ENCODE data around the gene BDKRB2.

Gene BDKRB2

DNA sequence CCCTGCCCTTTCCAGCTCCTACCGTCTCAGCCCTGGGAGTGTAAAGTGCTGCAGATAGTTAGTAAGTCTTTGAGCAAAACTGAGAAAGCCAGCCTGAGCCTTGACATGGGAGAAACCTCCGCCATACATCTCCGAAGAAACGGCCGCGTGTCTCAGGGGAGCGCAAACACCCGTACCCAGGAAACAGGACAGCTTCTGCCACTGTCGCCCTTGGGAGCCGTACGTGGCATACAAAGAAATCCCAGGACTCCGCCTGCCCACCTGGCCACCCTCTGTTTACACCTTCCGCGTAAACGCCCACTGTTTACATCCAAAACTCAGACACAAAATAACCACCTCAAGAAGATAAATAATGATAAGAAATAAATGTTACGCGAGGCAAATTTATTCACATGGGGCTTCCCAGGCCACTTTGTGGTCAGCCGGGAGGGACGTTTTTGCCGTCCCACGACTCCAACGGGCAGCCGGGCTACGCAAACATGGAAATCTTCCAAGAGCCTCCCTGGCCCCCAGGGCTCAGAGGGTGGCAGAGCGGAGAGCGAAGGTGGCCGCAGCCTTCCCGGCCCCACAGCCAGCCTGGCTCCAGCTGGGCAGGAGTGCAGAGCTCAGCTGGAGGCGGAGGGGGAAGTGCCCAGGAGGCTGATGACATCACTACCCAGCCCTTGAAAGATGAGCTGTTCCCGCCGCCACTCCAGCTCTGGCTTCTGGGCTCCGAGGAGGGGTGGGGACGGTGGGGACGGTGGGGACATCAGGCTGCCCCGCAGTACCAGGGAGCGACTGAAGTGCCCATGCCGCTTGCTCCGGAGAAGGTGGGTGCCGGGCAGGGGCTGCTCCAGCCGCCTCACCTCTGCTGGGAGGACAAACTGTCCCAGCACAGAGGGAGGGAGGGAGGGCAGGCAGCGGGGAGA, at the start of gene BDKRB2:
BDKRB2 (plus strand) TSS at position 689 of the 908 bp plus-strand sequence. CDS start 32,269 bp downstream, outside the sequence.
- DNase-seq = peak; percentile 26

DNA sequence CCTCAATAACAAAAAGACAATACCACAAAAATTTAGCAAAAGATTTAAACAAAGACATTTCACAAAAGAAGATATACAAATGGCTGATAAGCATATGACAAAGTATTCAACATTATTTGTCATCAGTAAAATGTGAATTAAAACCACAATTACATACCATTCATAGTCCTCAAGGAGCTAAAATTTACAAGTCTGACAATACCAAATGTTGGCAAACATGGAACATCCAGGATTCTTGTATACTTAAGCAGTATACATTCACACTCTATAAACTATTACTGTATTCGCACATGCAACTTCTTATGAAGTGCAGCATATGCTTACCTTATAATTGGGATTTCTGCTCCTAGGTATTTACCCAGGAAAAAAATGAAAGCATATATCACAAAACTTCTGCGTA, 49.7 kb upstream of the BDKRB2 start:
- DNase-seq = no peak

- no peak for DNase-seq
These were observed 47.6 kb upstream of the BDKRB2 start for GRCh38 chr14:96156804-96157760.

GRCh38 chr14:96158735-96159134, 45.9 kb upstream of the BDKRB2 start:
- DNase-seq = no peak

DNA sequence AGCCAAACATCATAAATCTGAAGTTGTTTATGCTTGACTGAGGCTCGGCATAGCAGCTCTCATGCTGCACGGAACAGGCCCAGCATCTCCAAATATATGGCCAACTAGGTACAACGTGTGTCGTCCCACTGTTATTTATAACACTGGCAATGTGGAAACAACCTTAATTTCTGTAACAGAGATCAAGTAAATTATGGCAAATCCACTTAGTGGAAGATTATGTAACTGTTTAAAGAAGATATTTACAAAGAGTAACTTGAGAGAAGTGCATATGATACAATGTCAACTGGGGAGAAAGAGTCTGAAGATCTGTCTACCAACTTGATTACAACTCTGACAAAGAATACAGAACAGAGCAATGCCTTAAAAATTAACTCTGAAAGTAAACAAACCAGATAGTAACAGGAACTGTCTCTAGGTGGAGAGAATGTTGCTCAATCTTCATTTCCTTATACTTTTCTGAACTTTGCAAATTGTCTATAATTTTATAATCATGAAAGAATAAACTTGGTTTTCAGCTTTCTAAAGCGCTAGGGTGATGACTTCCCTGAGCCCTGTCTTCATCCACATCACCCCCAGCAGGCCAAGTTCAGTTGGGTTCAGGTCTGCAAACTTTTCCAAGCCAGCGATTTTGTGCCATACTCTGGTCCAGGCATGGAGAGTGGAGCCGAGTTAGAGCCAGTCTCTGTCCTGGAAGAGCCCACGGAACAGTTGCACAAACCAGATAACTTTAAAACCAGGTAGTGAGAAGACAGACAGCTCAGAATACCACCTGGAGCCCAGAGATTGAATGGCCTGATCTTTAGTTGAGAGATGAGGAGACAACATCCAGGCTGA, 44.3 kb upstream of the BDKRB2 start:
- no peak for DNase-seq

DNA sequence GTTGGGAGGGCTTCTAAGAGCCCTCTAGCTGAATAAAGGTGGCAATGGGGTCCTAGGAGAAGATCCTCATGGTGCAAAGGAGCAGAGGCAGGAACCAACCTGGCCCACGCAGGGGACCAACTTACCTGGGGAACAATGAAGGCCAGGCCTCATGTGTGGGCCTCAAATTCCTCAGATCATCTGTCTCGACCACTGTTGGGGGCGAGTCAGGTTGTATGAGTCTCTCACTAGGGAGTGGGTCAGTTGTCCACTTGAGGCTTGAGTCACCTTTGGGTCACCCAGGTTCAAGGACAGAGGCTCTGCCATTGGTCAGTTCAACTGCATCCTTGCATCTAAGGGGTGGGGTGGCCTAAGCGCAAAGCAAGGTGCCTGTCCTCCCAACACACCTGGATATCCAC, 43.7 kb upstream of the BDKRB2 start:
- DNase-seq = no peak

DNA sequence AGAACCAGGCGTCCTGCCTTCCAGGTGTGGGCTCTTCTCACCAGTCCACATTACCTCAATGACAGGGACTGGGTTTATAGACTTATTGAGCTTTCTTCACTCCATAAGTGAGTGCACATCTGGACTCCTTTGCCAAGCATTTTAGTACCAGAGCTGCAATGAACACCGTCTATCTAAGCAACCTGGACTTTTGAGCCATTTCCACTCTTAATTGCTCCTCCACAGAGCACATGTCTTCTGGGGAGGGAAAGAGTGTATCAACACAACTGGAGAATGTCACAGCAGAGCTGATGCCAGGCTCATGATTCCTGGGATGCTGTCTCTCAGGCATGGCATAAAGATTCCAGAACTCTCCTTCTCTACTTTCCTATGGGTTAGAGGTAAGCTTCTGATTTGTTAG, 43.0 kb upstream of the BDKRB2 start:
- no peak for DNase-seq

GRCh38 chr14:96162265-96162664, 42.4 kb upstream of the BDKRB2 start:
- no peak for DNase-seq

- DNase-seq = no peak
These were observed 41.9 kb upstream of the BDKRB2 start for GRCh38 chr14:96162741-96163140.

DNA sequence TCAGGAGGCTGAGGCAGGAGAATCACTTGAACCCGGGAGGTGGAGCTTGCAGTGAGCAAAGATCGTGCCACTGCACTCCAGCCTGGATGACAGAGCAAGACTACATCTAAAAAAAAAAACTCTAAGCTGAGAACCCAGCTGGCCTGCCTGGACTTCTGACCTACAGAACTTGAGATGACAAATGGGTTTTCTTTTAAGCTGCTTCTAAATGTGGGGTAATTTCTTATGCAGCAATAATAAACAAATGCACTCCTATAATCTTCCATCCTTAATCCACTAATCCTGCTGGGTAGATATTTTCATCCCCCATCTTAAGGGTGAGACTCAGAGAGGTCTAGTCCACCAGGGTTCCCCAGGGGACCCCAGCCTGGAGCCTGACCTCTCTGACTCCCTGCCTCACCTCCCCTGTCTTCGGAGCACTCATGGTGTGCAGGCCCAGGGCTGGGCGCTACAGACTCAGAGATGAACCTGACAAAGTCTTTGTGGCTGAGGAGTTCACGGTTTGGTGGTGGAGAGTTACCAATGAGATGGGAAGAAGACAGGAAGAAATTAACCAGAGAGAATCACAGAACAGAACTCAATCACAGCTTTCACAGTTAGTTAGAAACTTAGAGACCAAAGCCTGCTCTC, 39.7 kb upstream of the BDKRB2 start:
- no peak for DNase-seq

- no peak for DNase-seq
These were observed 38.9 kb upstream of the BDKRB2 start for GRCh38 chr14:96165493-96166436.

DNA sequence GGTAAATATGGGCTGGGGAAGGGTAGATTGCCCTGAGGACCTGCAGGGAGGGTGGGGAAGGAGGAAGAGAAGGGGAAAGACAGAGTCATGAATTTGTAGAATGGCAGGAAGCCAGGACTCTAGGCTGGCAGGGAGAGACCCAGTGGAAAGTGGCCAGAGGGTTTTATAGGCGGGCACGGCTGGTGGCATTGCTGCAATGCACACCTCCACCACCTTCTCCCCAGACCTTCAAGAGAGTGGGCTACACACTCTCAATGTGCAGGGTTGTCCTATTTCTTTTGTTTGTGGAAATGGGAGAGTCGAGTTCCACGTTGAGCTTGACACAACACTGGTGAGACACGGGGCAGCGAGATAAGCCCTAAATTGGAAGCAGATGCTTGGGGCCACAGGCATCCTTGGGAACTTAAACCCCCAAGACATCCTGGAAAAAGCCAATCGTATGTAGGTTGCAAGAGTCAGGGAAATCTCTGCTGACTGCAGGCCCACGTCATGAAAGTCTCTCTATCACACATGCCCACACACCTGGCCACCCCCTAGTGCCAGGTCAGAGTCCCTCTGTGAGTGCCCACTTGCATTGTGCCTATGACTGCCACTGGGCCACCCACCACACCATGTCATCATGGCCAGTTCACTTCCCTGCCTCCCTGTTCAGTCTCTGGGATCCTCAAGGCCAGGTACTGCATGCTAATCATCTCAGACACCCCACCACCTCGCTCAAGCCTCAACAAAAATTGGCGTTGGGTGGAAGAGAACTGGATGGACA, 38.0 kb upstream of the BDKRB2 start:
- DNase-seq = no peak

DNA sequence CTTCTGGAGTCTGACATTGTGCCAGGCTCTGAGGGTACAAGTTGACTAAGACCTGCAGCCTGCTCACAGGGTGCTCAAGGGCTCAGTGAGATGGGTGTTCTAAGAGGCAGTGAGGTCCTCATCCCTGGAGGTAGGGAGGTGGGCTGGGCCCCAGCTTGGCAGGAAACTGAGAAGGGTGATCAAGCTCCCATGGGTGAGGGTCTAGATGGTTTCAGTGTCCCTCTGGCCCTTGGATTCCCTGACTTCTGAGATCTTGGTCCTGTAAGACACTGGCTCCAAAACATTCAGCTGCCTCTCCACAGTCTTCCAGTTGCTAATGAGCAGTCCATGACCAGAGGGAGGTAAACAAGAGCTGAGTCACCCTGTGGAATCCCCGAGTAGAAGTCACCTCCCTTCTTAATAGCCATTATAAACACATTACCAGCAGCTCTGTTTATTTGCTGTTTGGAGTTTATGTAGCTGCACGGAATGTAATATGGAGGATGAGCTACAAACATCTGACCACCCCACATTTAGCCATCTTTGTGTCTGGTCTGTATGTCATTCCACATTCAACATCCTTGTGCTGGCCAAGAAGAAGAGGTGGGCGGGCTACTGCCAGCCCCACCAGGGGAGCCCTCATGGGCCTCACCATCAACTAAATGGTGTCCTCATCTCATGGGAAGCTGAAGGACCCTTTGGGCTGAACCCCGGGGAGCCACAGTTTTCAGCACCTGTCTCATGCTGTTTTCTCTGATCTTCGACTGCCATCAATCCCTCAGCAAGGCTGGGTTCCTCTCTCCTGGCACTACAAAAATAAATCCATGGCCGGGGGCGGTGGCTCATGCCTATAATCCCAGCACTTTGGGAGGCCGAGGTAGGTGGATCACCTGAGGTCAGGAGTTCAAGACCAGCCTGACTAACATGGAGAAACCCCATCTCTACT, 37.2 kb upstream of the BDKRB2 start:
- no peak for DNase-seq

DNA sequence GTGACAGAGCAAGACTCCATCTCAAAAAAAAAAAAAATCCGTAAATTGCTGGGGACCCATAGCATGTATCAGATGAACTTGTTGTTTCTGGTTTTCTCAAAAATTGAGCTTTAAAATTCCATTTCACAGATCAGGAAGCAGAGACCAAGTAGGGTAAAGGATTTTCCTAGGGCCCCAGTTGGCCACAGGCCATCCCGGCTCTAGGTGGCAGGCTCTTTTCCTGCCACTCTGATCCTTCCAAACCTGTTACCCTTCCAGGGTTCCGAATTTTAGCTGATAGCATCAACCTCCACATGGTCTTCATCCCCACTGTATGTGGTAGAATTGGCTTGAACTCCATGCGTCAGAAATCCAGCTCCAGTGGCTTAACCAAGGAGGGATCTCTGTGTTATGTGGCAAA, 36.1 kb upstream of the BDKRB2 start:
- no peak for DNase-seq

GRCh38 chr14:96170961-96171592, 33.6 kb upstream of the BDKRB2 start:
- no peak for DNase-seq

GRCh38 chr14:96173636-96174475, 30.8 kb upstream of the BDKRB2 start:
- DNase-seq = no peak

DNA sequence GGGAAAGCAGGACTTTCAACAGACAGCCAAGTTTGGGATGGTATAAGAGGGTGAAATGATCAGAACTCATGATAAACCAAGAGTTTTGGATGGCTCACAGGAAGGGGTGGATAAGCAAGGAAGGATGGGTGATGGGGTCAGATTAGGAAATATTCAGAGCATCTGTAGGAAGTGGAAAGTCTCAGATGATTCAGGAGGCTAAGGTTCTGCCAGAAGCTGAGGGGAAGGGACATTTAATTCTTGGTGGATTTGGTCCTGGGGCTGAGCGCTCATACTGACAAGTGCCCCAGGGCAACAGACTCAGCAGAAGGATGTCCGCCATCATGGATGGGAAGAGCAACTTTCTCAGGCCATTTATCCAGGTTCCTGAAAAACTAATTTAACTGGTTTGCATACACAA, 28.4 kb upstream of the BDKRB2 start:
- DNase-seq = no peak

- DNase-seq = no peak
These were observed 27.8 kb upstream of the BDKRB2 start for GRCh38 chr14:96176811-96177211.

All from hematopoietic multipotent progenitor cell treated with erythropoietin and hydrocortisone succinate and interleukin-3 and kit ligand, for 6 days (in vitro differentiated cells).